Activated T-helper 9 cell treated with anti-CD3 and anti-CD28 coated beads, Interleukin-2, amount 50 U/mL, for 16 hours (primary cell): ENCODE measurements around the gene NCKAP1.
"Not testable (repeated sequence)": the region's sequence is repeated elsewhere in the genome, so short reads cannot be mapped to it uniquely, and the experiment has no call there.

Experiments
- DNase-seq: peaks from one replicate; pipeline ENCODE4 v3.0.0-alpha.2; 2020; ENCODE audit warnings: low read depth

Gene NCKAP1

DNA sequence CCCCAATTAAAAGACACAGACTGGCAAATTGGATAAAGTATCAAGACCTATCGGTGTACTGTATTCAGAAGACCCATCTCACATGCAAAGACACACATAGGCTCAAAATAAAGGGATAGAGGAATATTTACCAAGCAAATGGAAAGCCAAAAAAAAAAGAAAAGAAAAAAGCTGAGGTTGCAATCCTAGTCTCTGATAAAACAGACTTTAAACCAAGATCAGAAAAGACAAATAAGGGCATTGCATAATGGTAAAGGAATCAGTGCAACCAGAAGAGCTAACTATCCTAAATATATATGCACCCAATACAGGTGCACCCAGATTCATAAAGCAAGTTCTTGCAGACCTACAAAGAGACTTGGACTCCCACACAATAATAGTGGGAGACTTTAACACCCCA is 161.6 kb downstream of the NCKAP1 start:
- not testable (repeated sequence) for DNase-seq

GRCh38 chr2:182870227-182870626 is 168.0 kb downstream of the NCKAP1 start:
- no peak for DNase-seq

- no peak for DNase-seq
Measured at GRCh38 chr2:182868054-182868796, 170.0 kb downstream of the NCKAP1 start.

DNA sequence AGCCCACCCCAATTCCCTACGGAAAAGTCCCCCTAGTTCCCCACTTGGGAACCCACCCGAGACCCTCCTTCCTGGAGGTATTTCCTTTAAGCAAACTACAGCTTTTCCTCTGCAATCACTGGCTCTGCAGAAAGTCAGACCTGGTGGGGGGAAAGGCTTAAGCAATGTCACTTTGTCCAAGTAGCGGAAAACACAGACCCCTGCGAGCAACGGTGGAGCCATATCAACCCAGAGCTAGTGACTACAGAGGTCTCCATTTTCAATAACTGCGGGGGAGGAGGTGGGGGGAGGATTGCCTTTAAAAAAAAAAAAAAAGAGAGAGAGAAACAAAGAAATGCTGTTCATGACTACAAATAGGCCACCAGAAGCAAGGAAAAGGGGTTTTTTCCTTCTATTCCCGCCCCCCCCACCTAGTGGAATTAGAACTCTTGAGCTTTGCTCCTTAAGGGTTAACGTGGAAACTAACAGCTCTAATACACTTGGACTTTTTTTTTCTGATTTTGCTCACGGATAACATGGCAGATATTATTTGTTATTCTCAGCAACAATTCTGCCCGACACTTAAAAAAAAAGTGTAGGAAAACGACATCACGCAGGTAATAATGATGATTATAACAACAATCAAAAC is 170.7 kb downstream of the NCKAP1 start:
- no peak for DNase-seq

DNA sequence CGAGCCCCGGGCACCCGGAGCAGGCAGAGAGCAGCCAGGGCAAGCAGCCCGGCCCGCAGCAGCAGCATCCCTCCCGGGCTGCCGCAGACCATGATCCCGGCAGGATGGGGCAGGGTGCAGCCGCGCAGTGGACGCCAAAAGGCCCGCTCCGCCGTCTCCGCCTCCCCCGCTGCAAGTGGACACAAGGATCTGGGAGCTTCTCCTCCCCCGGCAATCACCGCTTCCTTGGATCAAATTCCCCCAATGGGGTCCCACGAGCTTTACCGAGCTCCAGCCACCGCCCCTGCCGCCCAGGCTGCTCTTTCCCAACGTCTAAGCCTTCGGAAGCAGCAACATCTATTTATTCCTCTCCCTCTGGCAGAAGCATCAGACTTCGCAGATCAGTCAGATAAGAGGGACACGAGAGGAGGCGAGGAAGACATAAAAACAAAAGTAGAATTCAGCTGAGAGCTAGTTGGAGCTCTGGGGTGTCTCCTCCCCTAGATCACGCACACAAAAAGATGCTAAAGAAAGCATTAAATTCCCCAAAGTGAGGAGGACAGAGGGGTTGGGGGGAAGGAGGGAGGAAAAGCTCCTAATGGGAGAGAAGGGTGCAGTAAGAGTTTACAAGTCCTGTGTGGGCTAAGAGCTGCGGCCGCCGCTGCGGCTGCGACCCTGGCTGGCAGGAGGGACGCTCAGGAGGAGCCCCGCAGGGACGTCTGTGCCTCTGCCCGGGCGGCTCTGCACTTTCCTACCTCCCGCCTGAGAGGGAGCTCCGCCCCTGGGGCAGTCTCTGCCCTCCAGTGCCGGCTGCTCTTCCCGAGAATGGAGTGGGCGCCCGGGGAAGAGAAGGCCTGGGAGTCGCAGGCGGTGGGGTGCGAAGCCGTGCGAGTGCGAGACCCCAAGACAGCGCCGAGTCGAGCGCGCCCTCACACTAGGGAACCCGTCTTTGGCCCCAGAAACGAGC is 171.5 kb downstream of the NCKAP1 start, which contains the start of gene FRZB:
Gene FRZB (minus strand): TSS at position 177 of the 946 bp plus-strand sequence. CDS start 85 bp downstream, at position 92.
- no peak for DNase-seq

DNA sequence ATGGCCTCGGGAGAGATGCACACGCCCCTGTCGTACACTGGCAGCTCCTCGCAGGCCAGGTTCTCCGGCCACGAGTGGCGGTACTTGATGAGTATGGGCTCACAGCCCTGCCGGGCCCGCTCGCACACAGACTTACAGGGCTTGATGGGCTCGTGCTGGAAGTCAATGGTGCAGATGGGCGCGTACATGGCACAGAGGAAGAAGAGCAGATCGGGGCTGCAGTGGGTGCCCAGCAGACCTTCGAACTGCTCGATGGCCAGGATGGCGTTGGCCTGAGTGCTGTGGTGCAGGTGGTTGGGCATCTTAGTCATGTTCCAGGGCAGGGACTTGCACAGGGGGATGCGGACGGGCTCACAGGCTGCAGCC is 172.2 kb downstream of the NCKAP1 start:
- no peak for DNase-seq

DNA sequence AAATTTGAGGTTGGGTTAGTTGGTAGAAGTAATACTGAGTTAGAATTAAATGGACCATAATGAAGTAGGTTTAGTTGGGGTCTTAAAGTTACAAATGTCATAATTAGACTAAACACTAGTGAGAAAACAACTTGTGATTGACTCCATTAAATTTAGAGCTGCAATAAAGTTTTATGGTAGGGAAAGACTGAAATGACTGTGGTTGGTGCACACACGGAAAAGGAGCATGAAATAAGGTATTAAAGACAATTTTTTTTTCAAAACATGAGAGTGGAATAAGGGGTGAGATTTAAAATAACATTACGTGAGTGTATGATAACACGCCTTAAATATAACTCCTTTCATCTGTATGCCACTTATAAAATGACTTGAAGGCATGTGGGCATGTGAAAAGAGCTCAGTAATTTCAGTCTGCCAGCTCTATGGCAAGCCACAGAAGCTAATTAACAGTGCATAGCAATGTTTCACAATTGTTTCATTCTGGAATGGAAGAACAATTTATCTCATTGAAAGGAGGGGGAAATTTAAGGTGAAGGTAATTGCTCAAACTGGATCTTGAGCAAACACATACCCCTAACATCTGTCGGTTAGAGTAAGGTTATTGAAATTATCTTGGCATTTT is 173.2 kb downstream of the NCKAP1 start:
- DNase-seq: no peak

- no peak for DNase-seq
Measured at GRCh38 chr2:182863642-182864041, 174.6 kb downstream of the NCKAP1 start.

DNA sequence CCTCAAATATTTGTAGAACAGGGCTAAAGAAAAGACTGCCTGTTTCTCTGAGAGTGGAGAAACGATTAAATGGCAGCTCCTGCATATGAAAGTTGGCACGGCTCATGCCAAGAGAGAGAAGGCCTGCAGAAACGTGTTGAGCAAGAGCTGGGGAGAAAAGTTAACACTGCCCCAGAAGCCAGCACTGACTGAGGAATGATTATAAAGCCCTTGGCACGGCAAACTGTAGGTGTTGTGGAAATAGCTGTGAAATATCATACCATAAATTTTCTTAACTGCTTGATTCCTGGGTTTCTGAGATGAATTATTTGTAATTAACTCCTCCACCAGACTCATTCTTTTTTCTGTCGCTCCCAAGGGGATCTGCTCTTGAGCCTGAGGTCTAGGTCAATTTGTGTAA is 176.2 kb downstream of the NCKAP1 start:
- no peak for DNase-seq

DNA sequence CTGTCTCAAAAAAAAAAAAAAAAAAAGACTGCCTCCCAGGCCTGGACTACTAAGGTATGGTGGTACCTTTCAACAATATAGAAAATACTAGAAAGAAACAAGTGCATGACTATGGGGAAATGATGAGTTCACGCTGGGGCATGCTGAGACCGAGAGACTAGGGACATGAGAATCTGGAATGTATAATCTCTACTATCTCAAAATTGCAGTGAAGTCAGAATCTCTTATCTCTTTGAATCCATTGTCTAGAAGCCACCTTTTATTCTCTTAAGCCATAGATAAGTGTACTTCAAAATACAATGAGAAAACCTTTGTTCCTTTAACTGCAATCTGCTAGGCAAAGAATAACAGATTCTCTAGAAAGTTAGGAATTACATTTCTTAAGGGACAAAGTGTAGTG is 177.4 kb downstream of the NCKAP1 start:
- DNase-seq: no peak
